Chondrocyte (in vitro differentiated cells): ENCODE measurements around the gene ZNF687. TPM values are rescaled to one million over a fixed set of nuclear protein-coding genes. Genes with fewer than 3 reads are reported as not detected.
A peak's percentile ranks its signal among the peaks of the same experiment; 100 is the strongest.

Experiments
- DNase-seq: peaks from one replicate; pipeline ENCODE4 v3.0.0; 2021; ENCODE audit warnings: mixed read lengths, low spot score
- H3K27ac Mint-ChIP-seq: one replicate; pipeline ENCODE4 v1.8.0; 2021; ENCODE audit warnings: mild to moderate bottlenecking, moderate library complexity, mixed read lengths; ENCODE audit not compliant: unreplicated experiment
- H3K27me3 Mint-ChIP-seq: 2 replicates; pipeline ENCODE4 v1.8.0; 2021; ENCODE audit warnings: low read depth, mixed read lengths
- H3K36me3 Mint-ChIP-seq: 2 replicates; pipeline ENCODE4 v1.8.0; 2021; ENCODE audit warnings: low read depth, mixed read lengths
- H3K4me1 Mint-ChIP-seq: 2 replicates; pipeline ENCODE4 v1.8.0; 2021; ENCODE audit warnings: low read depth, mild to moderate bottlenecking, mixed read lengths
- H3K4me3 Mint-ChIP-seq: one replicate; pipeline ENCODE4 v1.8.0; 2021; ENCODE audit warnings: mild to moderate bottlenecking, moderate library complexity, mixed read lengths; ENCODE audit not compliant: unreplicated experiment
- H3K9me3 Mint-ChIP-seq: 2 replicates; pipeline ENCODE4 v1.8.0; 2021; ENCODE audit warnings: low read depth, mixed read lengths
- CTCF ChIP-seq: fragments of 200-600 bp; sonication (generic); IDR thresholded peaks from 2 replicates; pipeline ENCODE4 v1.5.0; 2021; ENCODE audit warnings: antibody characterized with exemption, mild to moderate bottlenecking, moderate library complexity
- total RNA-seq: library from RNA; stranded (reverse); gene quantifications from 3 replicates; pipeline ENCODE4 v1.2.1, GENCODE V29; 2021

ZNF687 gene
- total RNA-seq, 1 donor from 2014 or later = 18.6 TPM

- no peak overlapping the region for H3K27ac Mint-ChIP-seq
- no peaks in the 10 kb centered on the region for H3K9me3 Mint-ChIP-seq
- H3K27me3 Mint-ChIP-seq = no peaks in the 10 kb centered on the region
- no peak for TF ChIP-seq CTCF
- H3K4me1 Mint-ChIP-seq = no peaks in the 10 kb centered on the region
- no peak overlapping the region for H3K4me3 Mint-ChIP-seq
- H3K36me3 Mint-ChIP-seq = peaks cover 27% of the 10 kb centered on the region
- DNase-seq = peak; percentile 52
These were observed 11.0 kb downstream of the ZNF687 start for GRCh38 chr1:151293093-151293492.

- no peaks in the 10 kb centered on the region for H3K4me1 Mint-ChIP-seq
- H3K4me3 Mint-ChIP-seq = no peak overlapping the region
- no peak for TF ChIP-seq CTCF
- H3K27me3 Mint-ChIP-seq = no peaks in the 10 kb centered on the region
- no peak overlapping the region for H3K27ac Mint-ChIP-seq
- H3K36me3 Mint-ChIP-seq = peaks cover 31% of the 10 kb centered on the region
- DNase-seq = peak; percentile 12
- H3K9me3 Mint-ChIP-seq = no peaks in the 10 kb centered on the region
These were observed 12.8 kb downstream of the ZNF687 start for GRCh38 chr1:151294742-151295462.

GRCh38 chr1:151309811-151310323 is 27.8 kb downstream of the ZNF687 start:
- peaks cover 61% of the 10 kb centered on the region for H3K4me1 Mint-ChIP-seq
- H3K4me3 Mint-ChIP-seq = peak overlapping the region; percentile 40
- H3K27ac Mint-ChIP-seq = peak overlapping the region; percentile 97
- no peaks in the 10 kb centered on the region for H3K9me3 Mint-ChIP-seq
- no peak for DNase-seq
- no peaks in the 10 kb centered on the region for H3K27me3 Mint-ChIP-seq
- TF ChIP-seq CTCF = no peak
- H3K36me3 Mint-ChIP-seq = peaks cover 26% of the 10 kb centered on the region

- H3K4me1 Mint-ChIP-seq = peaks cover 69% of the 10 kb centered on the region
- peak overlapping the region; percentile 97 for H3K27ac Mint-ChIP-seq
- no peak overlapping the region for H3K4me3 Mint-ChIP-seq
- no peaks in the 10 kb centered on the region for H3K27me3 Mint-ChIP-seq
- DNase-seq = no peak
- H3K9me3 Mint-ChIP-seq = no peaks in the 10 kb centered on the region
- peaks cover 22% of the 10 kb centered on the region for H3K36me3 Mint-ChIP-seq
- TF ChIP-seq CTCF = no peak
These were observed 28.9 kb downstream of the ZNF687 start for GRCh38 chr1:151311011-151311410.

GRCh38 chr1:151311589-151312331 is 29.7 kb downstream of the ZNF687 start:
- peak overlapping the region; percentile 3 for H3K4me3 Mint-ChIP-seq
- H3K9me3 Mint-ChIP-seq = no peaks in the 10 kb centered on the region
- H3K4me1 Mint-ChIP-seq = peaks cover 69% of the 10 kb centered on the region
- TF ChIP-seq CTCF = no peak
- H3K27me3 Mint-ChIP-seq = no peaks in the 10 kb centered on the region
- peak overlapping the region; percentile 97 for H3K27ac Mint-ChIP-seq
- DNase-seq = no peak
- peaks cover 27% of the 10 kb centered on the region for H3K36me3 Mint-ChIP-seq
